PC-9 (cell line): ENCODE results near the gene TJP2. TPM values are rescaled to one million over a fixed set of nuclear protein-coding genes. Genes with fewer than 3 reads are reported as not detected.

ENCODE experiments used
- BruUV-seq: library from RNA; stranded (reverse); fragments of 400-500 nt; replicated peaks from 2 replicates; lab custom pipeline; 2021; lab: Mats Ljungman, UMichigan
- CTCF ChIA-PET: fragments of 300-600 bp; sonication (Branson Sonifier 250); formaldehyde crosslinking; loops from one replicate; lab custom pipeline; 2022; ENCODE audit warnings: antibody characterized with exemption; lab: Charles Lee
- POLR2A ChIA-PET: fragments of 300-600 bp; sonication (Branson Sonifier 250); formaldehyde crosslinking; loops from one replicate; lab custom pipeline; 2022; ENCODE audit warnings: antibody characterized with exemption; ENCODE audit not compliant: unreplicated experiment; lab: Charles Lee
- DNase-seq, 2 experiments: peaks; one replicate each; pipeline versions ENCODE4 v3.0.0 to v3.0.0-alpha.2; 2015 to 2022; ENCODE audit warnings: mixed read lengths in 1 of 2
- H2AFZ ChIP-seq: fragments of 200-600 bp; sonication (generic); 2 replicates; pipeline ENCODE4 v1.8.1; 2017; ENCODE audit warnings: antibody characterized with exemption
- H3F3A ChIP-seq: fragments of 200-600 bp; sonication (generic); 2 replicates; pipeline ENCODE4 v1.8.1; 2017; ENCODE audit warnings: antibody characterized with exemption, mild to moderate bottlenecking, low read depth; ENCODE audit not compliant: insufficient read depth
- H3K27ac ChIP-seq: fragments of 200-600 bp; sonication (generic); 2 replicates; pipeline ENCODE4 v1.6.1; 2016; ENCODE audit warnings: mixed run types
- H3K27me3 ChIP-seq: fragments of 200-600 bp; sonication (generic); 2 replicates; pipeline ENCODE4 v1.6.1; 2016; ENCODE audit warnings: low read depth, mixed run types; ENCODE audit not compliant: insufficient read depth
- H3K36me3 ChIP-seq: fragments of 200-600 bp; sonication (generic); 2 replicates; pipeline ENCODE4 v1.6.1; 2016; ENCODE audit warnings: low read depth, mixed run types
- H3K4me1 ChIP-seq: fragments of 200-600 bp; sonication (generic); replicated peaks from 2 replicates; pipeline ENCODE4 v1.6.1; 2016; ENCODE audit warnings: mixed run types; ENCODE audit not compliant: insufficient read depth
- H3K4me2 ChIP-seq: fragments of 200-600 bp; sonication (generic); 2 replicates; pipeline ENCODE4 v1.6.1; 2017; ENCODE audit warnings: mixed run types
- H3K4me3 ChIP-seq: fragments of 200-600 bp; sonication (generic); 2 replicates; pipeline ENCODE4 v1.6.1; 2016; ENCODE audit warnings: mixed run types
- H3K79me2 ChIP-seq: fragments of 200-600 bp; sonication (generic); 2 replicates; pipeline ENCODE4 v1.6.1; 2017; ENCODE audit warnings: low read depth, mixed run types
- H3K9me2 ChIP-seq: fragments of 200-600 bp; sonication (generic); 2 replicates; pipeline ENCODE4 v1.8.1; 2017; ENCODE audit warnings: mild to moderate bottlenecking; ENCODE audit not compliant: insufficient read depth
- H3K9me3 ChIP-seq: fragments of 200-600 bp; sonication (generic); 2 replicates; pipeline ENCODE4 v1.8.1; 2016; ENCODE audit warnings: low read depth; ENCODE audit not compliant: insufficient read depth
- H4K20me1 ChIP-seq: fragments of 200-600 bp; sonication (generic); 2 replicates; pipeline ENCODE4 v1.8.1; 2017; ENCODE audit not compliant: insufficient read depth
- EZH2 ChIP-seq: fragments of 200-600 bp; sonication (generic); IDR thresholded peaks from 2 replicates; pipeline ENCODE4 v1.8.0; 2017; ENCODE audit warnings: antibody characterized with exemption, low read depth
- intact Hi-C: fragments of 100-400 bp; cut with micrococcal nuclease; formaldehyde crosslinking; loops from one replicate; pipeline ENCODE4 v1.10.0; 2022; ENCODE audit not compliant: unreplicated experiment
- total RNA-seq: library from RNA; stranded (reverse); gene quantifications from 2 replicates; pipeline ENCODE4 v1.2.3, GENCODE V29; 2021
- TF ChIP-seq, protein P1 (sequence below): fragments of 200-600 bp; sonication (generic); conservative IDR thresholded peaks from 2 replicates; pipeline ENCODE4 v1.6.1; 2017; ENCODE audit warnings: mixed run types, antibody characterized with exemption, mild to moderate bottlenecking, moderate library complexity

The TJP2 gene
- total RNA-seq, 1 experiment from 2014 or later, result 143 TPM

DNA sequence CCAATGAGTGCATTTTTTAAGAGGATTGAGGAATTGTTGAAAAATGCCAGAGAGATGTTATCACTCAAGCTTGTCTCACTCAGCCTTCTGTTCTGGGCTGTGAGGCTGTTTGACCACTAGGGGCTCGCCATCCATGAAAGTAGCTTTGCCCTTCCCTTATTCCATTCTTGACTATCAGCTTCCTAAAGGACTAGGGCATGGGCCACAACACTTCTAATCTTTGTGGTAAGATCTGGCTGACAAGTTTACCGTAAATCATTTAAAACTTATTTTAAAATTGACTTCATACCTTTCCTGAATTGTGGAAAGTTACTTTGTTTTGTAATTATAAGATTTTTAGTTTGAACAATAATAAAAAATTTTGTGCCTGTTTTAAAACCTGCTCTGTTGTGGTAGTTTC, 49.5 kb downstream of the TJP2 start:
- no peak overlapping the region for H2AFZ ChIP-seq
- H3K4me3 ChIP-seq, result no peak overlapping the region
- ChIA-PET POLR2A (interaction anchor here (0.5 to 0.8 kb wide), 2 partner anchors 188 to 189 kb away, joined by 4 to 5 read pairs; partner anchors contain the start of gene FXN), CTCF (interaction anchor here (0.5 to 1.0 kb wide), 5 partner anchors 8 to 714 kb away, joined by 3 to 14 read pairs (median 4); no protein-coding TSS in a partner anchor)
- peaks cover 16% of the 10 kb centered on the region for H3F3A ChIP-seq
- DNase-seq, result peak; percentile 49 to 55
- no peaks in the 10 kb centered on the region for H3K9me2 ChIP-seq
- H3K4me1 ChIP-seq, result no peaks in the 10 kb centered on the region
- BruUV-seq, result no TSS peak
- peaks cover 30% of the 10 kb centered on the region for H3K36me3 ChIP-seq
- no peaks in the 10 kb centered on the region for H3K27me3 ChIP-seq
- H3K9me3 ChIP-seq, result no peaks in the 10 kb centered on the region
- no peaks in the 10 kb centered on the region for H3K79me2 ChIP-seq
- no peak overlapping the region for H3K27ac ChIP-seq
- intact Hi-C loops, result no loop called here
- TF ChIP-seq, protein P1, sequence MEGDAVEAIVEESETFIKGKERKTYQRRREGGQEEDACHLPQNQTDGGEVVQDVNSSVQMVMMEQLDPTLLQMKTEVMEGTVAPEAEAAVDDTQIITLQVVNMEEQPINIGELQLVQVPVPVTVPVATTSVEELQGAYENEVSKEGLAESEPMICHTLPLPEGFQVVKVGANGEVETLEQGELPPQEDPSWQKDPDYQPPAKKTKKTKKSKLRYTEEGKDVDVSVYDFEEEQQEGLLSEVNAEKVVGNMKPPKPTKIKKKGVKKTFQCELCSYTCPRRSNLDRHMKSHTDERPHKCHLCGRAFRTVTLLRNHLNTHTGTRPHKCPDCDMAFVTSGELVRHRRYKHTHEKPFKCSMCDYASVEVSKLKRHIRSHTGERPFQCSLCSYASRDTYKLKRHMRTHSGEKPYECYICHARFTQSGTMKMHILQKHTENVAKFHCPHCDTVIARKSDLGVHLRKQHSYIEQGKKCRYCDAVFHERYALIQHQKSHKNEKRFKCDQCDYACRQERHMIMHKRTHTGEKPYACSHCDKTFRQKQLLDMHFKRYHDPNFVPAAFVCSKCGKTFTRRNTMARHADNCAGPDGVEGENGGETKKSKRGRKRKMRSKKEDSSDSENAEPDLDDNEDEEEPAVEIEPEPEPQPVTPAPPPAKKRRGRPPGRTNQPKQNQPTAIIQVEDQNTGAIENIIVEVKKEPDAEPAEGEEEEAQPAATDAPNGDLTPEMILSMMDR, result peak; percentile 84
- TF ChIP-seq EZH2, result no peak
- H3K4me2 ChIP-seq, result no peak overlapping the region
- H4K20me1 ChIP-seq, result peaks cover 4% of the 10 kb centered on the region; the same call in 1 of the 2 replicates

DNA sequence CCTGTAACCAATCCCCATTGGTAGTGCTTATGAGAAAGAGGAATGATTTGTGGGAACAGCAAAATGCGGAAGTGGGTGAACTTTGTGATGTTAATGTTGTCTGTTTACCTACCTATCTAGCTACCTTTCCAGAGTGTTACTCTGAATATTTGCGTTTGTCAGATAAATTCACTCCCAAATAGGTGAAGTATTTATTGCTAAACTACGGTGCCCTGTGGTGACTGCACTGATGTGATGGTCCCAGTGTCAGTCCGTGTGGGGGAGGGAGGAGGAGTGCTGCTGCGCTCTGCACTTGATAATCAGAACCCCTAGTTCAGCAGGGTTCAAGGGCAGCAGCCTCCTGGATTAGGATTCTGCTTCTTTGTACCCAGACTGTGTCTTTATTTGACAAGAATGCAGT, 55.3 kb downstream of the TJP2 start:
- H3K36me3 ChIP-seq, result peaks cover 21% of the 10 kb centered on the region
- intact Hi-C loops, result no loop called here
- BruUV-seq, result no TSS peak
- CTCF ChIA-PET, result no interaction called here
- H3K27me3 ChIP-seq, result no peaks in the 10 kb centered on the region
- POLR2A ChIA-PET, result no interaction called here
- H2AFZ ChIP-seq, result no peak overlapping the region
- H3F3A ChIP-seq, result no peaks in the 10 kb centered on the region; the same call in 1 of the 2 replicates
- no peak overlapping the region for H3K27ac ChIP-seq
- DNase-seq, result no peak
- H3K9me3 ChIP-seq, result no peaks in the 10 kb centered on the region
- H3K4me3 ChIP-seq, result no peak overlapping the region
- H3K79me2 ChIP-seq, result no peaks in the 10 kb centered on the region
- peaks cover 4% of the 10 kb centered on the region; the same call in 1 of the 2 replicates for H4K20me1 ChIP-seq
- no peak overlapping the region for H3K4me2 ChIP-seq
- TF ChIP-seq EZH2, result no peak
- TF ChIP-seq, protein P1, result no peak
- H3K9me2 ChIP-seq, result no peaks in the 10 kb centered on the region
- no peaks in the 10 kb centered on the region for H3K4me1 ChIP-seq

DNA sequence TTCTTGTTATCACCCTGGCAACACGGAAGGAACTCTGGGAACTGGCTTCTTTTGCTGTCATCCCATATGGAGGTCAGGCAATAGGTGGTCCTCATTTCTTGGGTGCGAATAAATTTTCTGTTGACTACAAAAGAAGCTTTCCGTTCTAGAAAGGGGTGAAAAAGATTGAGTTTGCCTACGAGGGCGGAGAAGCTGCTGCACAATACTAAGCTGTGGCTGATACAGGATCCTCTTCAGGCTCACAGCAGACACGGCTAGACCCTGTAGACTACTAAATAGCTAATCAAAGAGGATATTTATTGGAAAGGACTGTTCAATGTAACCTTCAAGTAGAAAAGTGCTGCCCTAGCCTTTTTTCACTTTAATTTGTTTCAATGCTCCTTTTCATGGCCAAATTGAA, 58.1 kb downstream of the TJP2 start:
- H4K20me1 ChIP-seq, result no peaks in the 10 kb centered on the region
- no peaks in the 10 kb centered on the region for H3K79me2 ChIP-seq
- H3F3A ChIP-seq, result no peaks in the 10 kb centered on the region
- no TSS peak for BruUV-seq
- no peak overlapping the region for H3K27ac ChIP-seq
- H3K9me2 ChIP-seq, result no peaks in the 10 kb centered on the region
- no peak for DNase-seq
- H3K4me3 ChIP-seq, result no peak overlapping the region
- TF ChIP-seq EZH2, result no peak
- TF ChIP-seq, protein P1, result no peak
- H3K36me3 ChIP-seq, result peaks cover 8% of the 10 kb centered on the region
- intact Hi-C loops, result no loop called here
- CTCF ChIA-PET, result no interaction called here
- no peaks in the 10 kb centered on the region for H3K27me3 ChIP-seq
- no peaks in the 10 kb centered on the region for H3K9me3 ChIP-seq
- POLR2A ChIA-PET, result interaction anchor here (0.7 kb wide), 1 partner anchor 190 kb away, joined by 26 read pairs; no protein-coding TSS in a partner anchor
- no peak overlapping the region for H2AFZ ChIP-seq
- H3K4me1 ChIP-seq, result no peaks in the 10 kb centered on the region
- H3K4me2 ChIP-seq, result no peak overlapping the region
